Middle frontal gyrus (tissue), 1 donor: ENCODE results near the gene KLF16.

Experiments used
- DNase-seq: peaks from one replicate; pipeline ENCODE4 v3.0.0-alpha.2; 2015; ENCODE audit warnings: low spot score; ENCODE audit errors: extremely low spot score

The KLF16 gene

DNA sequence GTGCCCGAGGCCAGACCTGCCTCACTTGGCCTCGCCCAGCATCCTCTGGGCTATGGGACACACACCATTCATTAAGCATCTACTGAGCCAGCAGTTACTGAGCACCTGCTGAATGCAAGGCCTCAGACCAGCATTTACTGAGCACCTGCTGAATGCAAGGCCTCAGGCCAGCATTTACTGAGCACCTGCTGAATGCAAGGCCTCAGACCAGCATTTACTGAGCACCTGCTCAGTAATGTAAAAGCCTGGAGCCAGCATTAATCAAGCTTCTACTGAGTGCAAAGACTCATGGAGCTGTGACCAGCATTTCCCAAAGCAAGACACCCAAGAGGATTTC lies 55.0 kb downstream of the KLF16 start:
- no peak for DNase-seq

DNA sequence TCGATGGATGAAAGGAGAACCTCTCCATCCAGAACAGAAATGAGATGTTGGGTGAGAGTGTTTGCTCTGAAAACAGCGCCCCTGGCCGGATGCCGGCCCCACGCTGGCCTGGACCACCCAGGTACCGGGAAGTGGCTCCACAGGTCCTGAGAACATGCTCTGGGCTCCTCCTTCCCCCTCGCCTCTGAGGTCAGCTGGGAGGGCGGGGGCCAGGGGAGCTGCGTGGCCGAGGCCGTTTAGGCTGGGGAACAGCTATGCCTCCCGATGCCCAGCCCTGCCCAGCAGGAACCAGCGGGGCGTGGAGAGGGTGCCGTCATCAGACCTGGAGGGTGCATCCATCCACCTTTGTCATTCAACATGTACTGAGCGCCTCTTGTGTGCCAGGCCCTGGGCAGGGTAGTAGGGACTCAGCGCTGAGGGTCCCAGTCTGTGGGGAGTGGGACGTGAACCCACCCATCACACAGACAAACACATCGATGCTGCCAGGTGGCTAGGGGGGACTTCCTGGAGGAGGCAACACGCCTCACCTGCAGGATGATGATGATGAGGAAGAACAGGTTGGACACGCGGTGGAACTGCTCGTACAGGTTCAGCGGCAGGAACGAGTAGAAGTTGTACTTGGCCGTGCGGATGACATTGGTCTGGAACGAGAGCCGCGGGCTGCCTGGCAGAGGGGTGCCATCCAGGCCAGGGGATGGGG lies 55.5 kb downstream of the KLF16 start:
- no peak for DNase-seq

DNA sequence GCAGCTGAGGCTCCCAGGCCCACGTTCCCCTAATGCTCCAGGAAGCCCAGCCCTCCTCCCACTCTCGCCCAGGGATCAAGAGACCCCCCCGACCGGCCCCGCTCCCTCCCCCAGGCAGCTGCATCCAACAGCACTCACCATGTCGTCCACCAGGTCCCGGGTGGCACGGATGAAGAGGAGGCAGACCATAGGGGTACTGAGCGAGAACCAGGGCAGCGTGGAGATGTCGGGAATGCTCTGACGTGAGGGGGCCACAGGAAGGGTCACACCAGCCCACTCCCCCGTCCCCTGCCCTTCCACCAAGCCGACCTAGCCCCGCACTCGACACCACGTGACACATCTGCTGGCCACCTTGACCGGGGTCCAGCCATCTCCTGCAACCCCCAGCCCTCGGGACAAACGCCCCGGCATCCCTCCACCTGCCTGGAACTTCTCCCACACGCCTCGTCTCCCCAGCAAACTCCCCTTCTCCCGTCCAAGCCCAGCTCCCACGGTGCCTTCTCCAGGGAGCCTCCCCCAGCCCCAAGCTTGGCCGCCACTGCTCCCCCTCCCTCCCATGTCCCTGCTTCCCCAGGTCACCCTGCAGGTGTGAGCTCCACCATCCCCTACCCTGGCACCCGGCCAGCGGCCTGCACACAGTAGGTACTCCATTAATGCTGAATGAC lies 56.2 kb downstream of the KLF16 start:
- no peak for DNase-seq

DNA sequence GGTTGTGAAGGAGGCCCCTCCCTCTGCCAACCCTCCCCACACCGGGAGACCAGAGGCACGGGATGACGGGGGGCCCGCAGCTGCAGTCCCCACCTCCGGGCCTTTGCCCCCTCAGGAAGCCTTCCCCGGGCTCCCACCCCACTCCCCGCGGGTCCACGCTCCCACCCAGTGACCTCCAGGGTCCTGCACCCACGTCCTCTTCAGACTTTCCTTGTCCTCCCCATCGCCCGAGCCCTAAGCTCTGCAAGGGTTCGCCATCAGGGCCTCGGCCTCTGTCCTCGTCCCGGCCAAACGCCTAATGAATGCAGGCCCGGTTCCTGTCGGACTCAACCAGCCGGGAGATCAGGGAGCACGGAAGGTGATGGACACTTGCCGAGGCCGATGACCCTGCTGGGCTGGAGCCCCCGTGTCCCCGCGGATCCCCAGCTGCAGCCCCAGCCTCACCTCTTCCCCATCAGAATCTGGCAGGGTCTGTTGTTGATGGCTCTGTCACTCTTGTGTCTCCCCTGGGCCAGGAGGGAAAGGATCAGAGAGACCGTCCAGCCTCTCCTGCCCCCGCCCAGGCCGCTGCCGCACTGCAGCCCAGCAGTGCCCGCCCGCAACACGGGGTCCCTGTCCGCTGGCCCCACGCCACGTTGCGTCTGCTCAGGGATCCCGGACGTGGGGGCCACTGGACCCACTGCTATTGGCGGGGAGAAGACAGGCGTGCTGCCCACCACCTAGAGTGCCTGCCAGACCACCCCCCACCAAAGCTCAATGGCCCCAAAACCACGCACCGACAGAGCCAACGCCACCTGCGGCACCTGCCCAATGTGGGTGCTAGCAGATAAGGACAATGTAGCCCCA lies 57.0 kb downstream of the KLF16 start:
- DNase-seq = no peak

DNA sequence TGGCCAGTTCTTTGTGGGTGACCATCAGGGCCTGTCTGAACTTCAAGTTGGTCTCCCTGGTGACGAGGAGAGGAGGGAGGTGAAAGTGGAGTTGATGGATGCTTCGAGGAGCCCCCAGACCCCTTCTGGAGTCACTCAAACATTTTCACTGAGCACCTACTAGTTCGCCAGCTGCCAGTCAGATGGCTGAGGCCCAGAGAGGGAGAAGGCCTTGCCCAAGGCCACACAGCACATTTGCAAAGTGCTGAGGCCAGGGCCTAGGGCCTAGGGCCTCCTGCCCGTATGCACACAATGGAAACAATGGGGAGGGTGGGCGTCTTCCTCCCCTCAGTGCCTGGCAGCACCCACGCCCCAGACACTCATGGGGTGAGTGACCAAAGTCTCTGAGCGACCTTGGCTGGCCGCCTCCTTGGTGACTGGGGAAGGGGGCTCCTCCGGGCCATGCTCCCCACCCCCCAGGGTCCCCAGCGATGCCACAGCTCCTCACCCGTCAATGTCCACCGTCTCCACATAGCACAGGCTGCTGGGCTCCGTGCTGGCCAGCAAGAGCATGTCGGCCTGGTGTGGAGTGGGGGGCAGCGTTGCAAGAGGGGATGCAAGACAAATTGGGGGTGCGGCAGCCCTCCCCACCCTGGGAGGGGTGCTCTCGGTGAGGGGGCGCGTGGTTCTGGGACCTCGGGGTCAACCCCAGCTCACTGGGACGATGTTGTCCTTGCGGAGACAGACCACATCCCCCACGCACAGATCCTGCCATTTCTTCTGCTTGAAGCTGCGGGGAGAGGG lies 57.8 kb downstream of the KLF16 start:
- DNase-seq = no peak

DNA sequence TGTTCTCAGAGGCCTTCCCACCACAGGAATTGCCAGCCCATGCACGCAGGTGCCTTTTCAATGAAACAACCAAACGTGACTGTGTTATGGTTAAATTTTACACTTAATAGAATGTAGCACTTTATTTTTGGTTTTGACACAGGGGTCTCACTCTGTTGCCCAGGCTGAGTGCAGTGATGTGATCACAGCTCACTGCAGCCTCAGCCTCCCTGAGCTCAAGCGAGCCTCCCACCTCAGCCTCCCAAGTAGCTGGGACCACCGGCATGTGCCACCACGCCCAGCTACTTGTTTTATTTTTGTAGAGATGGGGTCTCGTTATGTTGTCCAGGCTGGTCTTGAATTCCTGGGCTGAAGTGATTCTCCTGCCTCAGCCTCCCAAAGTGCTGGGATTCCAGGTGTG lies 58.5 kb downstream of the KLF16 start:
- no peak for DNase-seq
